GM18511 (cell line): ENCODE data around the gene PROB1.
"Not testable (repeated sequence)": the region's sequence is repeated elsewhere in the genome, so short reads cannot be mapped to it uniquely, and the experiment has no call there.

Experiments
- ATAC-seq: cut with Tn5 transposase; IDR thresholded peaks from one replicate; pipeline ENCODE4 v1.9.1; 2021; ENCODE audit warnings: mild to moderate bottlenecking, moderate library complexity; ENCODE audit not compliant: unreplicated experiment

Gene PROB1

DNA sequence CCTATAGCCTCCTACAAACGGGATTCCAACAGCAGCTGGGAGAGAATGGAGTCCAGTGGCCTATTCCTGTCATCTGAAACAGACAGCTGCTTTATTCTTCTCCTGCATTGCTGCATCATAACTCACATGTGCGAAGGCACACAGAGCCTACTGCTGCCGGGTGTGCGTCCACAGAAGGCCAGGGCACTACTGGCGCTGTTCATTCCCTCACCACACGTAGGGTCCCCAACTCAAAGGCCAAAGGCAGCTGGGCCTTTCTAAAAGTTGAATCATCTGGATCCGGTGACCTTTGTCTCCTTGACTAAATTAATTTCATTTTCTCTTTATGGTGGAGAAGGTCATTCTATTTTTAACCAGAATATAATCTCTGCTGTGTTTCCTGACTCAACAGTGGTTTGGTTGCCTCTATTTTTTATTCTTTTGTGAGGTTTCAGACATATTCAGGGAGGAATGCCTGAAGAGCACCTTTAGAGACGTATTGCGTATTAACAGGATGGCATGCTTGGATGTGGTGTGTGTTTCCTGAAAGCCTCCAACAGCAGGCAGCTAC, 19.8 kb upstream of the PROB1 start:
- ATAC-seq: peak; percentile 13

DNA sequence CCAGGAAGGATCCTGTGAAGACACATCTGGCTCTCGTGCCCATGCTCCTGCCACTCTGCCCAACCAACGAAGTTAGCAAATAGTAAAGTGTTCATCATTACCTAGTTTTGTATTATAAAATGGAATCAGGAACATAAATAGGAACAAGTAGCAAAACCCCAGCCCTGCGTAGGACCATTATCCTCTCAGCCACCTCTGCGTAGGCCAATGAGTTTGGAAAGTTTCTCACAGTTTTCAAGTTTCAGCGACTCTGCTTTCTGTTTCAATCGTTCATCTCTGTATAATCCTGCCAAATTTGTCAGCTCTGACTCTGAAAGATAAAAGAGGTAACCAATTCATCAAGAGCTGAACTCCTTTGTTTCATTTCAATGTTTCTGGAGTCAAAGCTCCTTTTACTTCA, 19.1 kb upstream of the PROB1 start:
- ATAC-seq: peak; percentile 77

DNA sequence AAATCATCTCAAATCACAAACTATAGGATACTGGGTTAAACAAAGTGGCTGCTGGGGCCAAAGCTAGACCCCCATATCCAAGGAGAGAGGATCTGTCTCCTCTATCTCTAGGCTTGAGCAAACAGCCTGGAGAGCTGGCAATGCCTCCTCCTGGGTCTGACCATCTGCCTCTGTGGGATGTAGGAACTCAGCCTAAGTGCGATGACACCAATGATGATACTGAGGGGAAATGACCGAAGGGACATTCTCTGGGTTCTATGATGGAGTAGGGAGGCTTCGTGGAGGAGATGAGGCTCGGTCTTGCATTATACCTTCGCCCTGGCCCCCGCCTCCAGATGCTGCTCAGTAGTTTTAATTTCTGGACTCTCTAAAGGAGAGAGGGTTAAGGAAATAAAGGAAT, 18.2 kb upstream of the PROB1 start:
- no peak for ATAC-seq

DNA sequence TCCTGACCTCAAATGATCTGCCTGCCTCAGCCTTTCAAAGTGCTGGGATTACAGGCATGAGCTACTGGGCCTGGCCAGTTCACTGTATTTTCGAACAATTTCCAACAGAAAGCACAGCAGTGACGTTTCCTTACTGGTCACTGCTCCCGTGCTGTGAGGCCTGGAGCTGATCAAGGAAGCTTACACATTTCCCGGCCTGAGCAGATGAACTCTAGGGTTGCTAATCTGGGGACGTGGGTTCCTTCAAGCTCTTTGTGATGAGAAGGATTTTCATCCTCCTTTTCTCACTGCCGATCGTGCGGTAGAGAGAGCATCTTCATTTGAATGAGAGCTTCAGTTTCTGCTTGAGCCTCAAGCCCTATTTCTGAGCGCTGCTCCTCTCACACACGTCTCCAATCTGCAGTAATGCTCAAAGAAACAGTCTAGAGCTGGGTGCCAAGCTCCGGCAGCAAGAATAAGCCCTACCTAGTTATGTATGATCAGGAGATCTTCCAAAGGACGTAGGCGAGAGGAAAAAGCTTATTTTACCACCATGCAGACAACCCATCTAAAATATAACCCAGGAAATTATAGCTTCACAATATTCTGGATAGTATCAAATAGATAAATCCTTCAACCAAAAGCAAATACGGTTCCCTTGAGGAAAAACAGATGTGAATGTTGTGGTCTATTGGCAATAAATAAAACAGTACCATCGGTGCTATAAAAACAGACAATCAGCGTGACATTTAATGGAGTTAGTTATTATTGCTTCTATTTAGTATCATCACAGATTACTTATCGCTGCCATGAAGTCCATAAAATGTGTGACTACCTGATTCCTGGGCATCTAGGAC, 16.3 kb upstream of the PROB1 start:
- no peak for ATAC-seq

DNA sequence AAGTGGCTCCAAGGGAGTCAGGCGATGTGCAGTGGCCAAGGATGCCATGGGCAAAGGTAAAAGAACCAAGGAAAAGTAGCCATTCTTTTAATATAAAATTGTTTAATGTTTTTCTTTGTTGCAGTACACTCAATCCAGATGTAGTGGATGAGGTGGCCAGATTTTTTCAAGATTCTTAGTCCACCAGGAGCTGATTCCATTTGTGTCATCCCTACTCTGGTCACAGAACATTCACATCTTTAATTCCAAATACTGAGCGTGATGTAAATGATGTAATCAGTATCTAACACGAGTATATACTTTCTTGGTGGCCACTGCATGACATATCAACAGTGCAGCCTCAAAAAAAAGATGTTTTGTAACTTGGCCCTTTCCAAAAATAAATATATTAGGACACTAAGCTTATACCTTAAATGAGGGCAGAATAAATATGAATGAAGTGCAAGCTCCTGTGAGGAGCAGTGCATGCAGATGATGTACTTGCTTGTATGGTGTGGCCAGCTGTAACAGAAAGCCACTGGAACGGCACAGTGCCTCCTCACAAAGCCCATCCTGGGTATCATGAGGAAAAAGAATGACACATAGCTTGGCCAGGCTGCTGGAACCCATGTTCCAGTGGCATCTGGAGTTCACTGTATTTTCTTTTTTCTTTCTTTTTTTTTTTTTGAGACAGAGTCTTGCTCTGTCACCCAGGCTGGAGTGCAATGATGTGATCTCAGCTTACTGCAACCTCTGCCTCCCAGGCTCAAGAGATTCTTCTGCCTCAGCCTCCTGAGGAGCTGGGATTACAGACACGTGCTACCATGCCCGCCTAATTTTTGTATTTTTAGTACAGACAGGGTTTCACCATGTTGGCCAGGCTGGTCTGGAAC, 15.5 kb upstream of the PROB1 start:
- ATAC-seq: no peak

DNA sequence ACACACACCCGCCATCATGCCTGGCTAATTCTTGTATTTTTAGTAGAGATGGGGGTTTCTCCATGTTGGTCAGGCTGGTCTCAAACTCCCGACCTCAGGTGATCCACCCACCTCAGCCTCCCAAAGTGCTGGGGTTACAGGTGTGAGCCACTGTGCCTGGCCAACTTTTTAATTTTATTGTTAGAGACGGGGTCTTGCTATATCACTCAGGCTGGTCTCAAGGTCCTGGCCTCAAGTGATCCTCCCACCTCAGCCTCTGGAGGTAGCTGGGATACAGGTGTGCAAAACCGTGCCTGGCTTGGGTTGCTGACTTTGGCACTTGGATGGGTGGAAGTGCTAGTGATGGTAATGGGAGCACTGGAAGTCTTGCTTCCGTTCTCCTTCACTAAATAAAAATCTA, 14.2 kb upstream of the PROB1 start:
- not testable (repeated sequence) for ATAC-seq

DNA sequence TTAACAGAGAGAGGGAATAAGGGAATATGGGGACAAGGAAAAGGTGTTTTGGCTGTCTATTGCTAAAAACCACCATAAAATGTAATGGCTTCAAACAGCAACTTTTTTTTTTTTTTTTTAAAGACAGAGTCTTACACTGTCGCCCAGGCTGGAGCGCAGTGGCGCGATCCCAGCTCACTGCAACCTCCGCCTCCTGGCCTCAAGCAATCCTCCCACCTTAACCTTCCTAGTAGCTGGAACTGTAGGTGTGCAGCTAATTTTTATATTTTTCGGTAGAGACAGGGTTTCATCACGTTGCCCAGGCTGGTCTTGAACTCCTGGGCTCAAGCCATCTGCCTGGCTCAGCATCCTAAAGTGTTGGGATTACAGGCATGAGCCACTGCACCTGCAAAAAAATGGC, 13.3 kb upstream of the PROB1 start:
- ATAC-seq: no peak

DNA sequence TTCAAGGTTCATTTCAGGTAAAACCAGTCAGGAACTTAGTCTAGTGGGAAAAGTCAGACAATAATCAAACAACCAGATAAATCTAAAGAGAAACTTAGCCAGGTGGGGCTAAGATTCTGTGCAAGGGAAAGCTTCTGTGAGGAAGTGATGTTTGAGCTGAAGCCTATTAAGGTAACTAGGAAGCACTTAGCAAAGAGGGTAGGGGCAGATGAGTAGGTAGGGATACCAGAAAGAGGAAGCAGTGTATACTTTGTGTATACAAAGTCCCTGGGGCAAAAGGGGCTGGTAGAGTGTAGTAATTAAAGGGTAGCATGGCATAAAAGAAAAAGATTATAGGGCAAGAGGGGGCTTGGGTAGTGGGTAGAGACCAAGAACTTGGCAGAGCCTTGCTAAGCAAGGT, 12.6 kb upstream of the PROB1 start:
- ATAC-seq: no peak

DNA sequence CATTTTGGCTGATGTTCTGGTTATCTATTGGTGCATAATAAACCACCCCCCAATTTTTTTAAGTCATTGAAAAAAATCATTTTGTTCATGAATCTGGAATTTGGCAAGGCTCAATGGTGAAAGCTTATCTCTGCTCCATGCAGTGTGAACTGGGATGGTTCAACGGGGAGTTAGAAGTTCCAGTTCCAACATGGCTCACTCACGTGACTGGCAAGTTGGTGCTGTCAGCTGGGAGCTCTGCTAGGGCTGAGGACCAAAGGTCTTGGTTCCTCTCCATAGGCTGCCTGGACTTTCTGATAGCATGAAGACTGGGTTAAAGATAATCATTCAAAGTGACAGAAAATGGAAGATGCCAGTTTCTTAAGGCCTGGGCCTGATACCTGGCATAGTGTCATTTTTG, 12.1 kb upstream of the PROB1 start:
- no peak for ATAC-seq

DNA sequence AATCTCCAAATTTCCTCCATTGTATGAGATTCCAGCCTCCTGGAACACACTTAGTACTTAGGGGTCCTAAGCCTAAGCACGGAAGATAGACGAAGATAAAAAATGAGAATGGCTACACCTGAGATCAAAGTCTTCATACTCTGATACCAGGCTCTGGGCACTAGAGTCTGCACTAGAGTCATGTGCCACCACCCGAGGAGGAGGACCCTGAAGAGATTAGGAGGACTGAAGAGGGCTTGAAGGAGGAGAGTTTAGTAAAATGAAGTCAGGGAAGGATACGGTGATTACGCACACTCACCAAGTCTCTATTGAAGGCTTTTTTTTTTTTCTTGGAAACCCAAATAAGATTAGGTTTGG, 9.6 kb upstream of the PROB1 start:
- no peak for ATAC-seq

DNA sequence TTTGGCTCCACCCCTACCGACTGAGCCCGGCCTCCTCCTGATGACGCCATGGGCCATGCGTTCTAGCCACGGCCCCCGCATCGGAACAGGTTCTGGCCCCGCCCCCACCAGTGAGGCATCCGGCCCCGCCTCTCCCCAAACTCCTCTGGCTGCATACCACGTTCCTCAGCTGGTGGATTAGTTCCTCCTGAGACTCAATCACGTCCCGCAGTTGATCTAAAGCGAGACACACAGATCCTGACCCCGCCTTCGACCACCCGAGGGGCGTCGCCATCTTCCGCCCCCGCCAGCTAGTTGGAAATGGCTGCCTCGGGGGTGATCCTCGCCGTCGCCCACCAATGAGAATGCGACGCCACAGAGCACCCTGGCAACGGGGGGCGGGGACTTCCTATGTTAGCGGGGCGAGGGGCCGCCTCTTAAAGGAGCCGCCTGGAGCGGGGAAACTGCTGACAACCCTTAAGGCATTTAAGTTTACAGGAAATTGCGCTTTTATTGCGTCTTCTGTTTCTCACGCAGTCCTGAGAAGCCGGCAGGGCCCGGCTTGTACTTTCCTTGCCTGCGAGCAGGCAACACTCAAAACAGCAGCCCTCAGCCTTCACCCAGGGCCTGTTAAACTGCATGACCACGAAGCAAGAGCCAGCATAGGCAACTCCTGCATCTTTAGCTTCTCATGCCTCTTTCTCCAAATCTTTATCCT, 9.0 kb upstream of the PROB1 start, which contains the start of gene SPATA24:
Gene SPATA24, minus strand, starts transcription at position 303 of the 697 bp plus-strand sequence. Its CDS starts 29 bp downstream, at position 274.
- ATAC-seq: peak; percentile 86

DNA sequence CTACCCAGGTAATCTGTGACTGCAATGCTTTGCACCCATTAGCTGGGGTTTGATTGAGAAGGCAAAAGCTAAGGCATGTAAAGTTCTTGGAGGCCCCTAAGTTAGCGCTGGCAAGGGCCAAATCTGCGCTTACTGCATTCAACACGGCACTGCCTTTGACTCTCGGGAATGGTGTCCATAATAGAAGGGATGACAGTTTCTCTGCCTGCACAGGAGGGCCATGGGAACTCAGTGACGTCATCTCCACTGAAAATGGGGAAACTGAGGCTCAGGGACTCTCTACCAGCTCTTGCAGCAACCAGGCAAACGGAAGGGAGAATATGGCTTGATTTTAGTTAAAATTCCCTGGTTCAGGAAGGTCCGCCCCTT, 8.5 kb upstream of the PROB1 start:
- no peak for ATAC-seq

DNA sequence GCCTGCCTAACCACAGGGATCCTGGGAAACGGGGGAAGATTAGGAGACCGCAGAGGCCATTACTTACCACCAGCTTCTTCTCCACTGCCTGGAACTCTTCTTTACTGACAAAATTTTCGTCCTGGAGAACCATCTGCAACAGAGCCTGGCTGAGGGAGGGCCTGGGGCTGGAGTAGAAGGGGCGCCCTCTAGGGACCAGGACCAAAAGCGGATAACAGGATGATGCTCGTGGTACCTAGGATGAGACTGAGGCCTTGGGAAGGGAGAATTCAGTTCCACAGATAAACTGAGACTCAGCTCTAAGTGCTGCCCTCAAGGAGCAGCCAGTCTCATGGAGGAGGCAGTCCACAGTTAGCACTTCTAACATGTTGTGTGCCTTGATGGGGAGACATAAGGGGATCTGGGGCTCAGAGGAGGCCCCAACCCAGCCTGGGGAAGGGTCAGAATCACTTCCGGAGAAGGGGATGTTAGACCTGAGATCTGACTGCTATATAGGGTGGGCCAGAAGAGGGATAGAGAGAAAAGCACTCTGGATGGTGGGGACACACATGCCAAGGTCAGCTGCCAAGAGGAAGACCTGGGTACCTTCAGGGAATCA, 7.8 kb upstream of the PROB1 start:
- no peak for ATAC-seq

DNA sequence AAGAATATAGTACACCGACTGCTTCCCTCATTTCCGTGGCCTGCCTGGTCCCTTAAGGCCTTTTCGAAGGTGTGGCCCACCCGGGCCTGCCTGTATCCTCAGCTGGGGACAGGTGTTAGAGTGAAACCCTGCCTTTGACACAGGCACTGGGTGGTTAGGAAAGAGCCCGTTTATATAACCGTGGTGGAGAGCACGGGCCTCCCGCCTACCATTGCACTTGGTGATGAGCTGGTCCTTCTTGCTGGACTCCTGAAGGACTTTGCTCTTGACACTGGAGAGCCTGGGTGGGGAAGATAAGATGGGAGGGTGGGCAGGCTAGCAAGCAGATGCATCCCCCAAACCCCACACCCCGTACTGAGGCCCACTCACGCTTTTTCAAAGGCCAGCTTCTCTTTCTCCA, 6.6 kb upstream of the PROB1 start:
- ATAC-seq: no peak

DNA sequence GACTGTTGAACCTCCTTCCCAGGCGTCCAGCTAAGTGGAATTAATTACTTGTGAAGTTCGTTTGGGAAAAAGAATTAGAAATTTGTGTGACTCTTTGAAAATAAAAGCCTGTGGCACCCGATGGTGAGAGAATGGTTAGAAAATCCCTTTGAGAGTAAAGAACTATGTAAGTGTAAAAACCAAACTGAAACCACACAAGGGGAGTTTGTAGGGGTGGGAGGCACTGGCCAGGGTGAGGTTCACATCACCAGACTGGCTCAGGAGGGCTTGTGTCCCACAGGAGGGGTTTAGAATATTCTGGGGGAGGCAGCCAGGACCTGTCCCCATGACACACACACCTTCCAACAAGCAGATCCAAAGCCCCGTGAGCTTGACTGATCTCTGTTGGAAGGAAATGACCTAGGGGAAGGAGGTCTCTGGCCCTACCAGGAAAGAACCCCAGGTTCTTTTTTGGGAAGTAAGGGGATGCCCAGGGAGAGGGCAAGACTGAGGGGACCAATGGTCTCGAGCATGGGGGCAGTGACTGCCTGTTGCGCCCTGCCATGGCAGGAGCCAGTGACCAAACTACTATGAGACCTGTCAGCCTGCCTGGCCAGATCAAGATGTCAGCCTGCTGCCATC, 4.7 kb upstream of the PROB1 start:
- no peak for ATAC-seq

DNA sequence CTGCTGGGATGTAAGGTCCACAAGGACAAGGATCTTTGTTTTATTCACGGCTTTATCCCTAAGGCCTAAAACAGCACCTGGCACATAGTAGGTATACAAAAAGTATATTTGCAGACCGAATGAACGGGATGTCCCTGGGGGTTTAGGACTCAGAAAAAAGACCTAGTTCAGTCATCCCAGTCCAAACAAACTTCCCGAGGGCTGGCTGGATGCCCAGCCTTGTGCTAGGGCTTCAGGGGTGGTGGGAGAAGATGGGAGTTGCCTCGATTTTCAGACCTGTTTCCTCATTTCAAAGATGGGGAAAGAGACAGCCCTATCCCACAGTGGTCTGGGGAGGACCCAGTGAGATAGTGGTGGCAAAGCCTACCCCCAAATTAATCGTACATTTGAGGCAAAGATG, 3.0 kb upstream of the PROB1 start:
- ATAC-seq: no peak

DNA sequence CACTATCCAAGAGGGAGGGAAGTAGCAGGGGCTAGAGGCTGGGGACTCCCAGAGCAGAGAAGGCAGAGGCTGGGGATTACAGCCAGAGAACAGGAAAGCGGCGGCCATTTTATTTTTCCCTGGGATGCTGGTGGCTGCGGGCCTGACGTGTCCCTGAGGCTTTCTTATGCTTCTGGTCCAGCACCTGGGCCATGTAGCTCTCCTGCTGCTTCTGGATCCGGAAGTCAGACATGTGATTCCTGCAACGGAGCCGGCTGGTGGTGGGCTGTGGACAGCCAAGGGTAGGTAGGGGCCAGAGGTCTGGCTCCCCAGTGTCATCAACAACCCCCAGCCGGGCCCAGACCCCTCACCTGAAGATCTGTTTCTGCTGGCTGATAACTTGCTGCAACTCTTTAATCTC, 1.8 kb upstream of the PROB1 start:
- ATAC-seq: no peak

DNA sequence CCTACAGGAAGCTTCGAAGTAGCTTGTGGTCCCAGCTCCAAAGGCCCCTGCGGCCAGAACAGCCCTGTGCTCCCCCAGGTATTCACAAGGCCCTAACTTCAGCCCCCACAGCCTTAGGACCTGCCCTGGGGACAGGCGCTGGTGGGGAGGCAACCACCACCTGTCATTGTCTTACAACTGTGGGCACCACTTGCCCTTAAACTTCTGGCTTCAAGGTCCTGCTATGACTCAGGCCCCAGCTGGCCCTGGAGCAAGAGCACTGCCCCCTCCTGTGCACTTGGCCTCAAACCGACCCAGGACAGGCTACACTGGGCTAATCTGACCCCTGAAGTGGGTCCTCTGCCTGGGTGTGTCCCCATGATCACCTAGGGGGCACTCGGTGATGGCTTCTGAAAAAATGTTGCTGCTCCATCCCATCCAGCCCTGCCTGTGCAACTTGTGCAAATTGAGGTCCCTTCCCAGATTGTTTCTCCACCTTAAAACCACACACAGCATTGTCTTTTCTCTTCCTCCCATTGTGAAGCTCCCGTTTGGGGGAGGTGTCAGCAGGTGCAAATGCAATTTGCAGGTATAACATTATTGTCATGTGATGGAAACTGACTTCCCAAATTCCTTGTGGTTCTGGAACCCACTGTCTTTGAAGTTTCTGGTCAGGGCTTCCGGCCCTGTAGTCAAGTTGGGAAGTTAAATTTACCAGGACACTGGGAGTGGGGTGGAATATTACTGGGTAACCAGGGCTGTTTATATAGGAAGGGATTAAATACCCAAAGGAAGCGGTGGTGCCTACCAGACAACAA, 1.1 kb upstream of the PROB1 start:
- ATAC-seq: no peak

DNA sequence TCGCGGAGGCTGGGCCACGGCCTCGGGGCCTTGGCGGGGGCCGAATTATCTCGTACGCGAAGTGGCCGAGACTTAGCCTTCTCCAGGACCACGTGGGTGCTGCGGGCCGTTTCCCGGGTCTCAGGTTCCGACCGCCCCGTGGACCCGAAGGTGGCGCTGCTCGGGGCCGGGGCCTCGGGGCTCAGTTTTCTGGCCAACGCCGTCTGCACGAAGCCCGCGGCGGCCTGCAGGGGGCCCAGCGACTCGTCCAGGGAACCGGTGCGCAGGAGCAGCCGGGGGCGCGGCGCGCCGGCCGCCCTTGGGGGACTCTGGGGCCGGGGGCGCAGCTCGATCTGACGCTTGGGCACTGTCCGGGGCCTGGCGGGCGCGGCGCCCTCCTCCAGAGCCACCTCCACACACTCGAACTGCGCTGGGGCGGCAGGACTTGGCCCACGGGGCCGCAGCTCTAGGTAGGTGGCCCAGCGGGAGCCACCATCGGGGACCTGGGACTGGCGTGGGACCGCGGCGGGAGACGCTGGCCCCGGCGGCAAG, 716 bp downstream of the PROB1 start:
- ATAC-seq: peak; percentile 24
